T follicular helper cell (primary cell): ENCODE results near the gene NCAPH2.

ENCODE experiments used
- DNase-seq: peaks from one replicate; pipeline ENCODE4 v3.0.0-alpha.2; 2020; ENCODE audit warnings: low read depth
- total RNA-seq, 2 experiments: gene quantifications; one replicate each; lab custom pipeline; 2026; lab: John Stamatoyannopoulos, UW

Gene NCAPH2
- 95.3 to 105 reads per million in 2 experiments for total RNA-seq

DNA sequence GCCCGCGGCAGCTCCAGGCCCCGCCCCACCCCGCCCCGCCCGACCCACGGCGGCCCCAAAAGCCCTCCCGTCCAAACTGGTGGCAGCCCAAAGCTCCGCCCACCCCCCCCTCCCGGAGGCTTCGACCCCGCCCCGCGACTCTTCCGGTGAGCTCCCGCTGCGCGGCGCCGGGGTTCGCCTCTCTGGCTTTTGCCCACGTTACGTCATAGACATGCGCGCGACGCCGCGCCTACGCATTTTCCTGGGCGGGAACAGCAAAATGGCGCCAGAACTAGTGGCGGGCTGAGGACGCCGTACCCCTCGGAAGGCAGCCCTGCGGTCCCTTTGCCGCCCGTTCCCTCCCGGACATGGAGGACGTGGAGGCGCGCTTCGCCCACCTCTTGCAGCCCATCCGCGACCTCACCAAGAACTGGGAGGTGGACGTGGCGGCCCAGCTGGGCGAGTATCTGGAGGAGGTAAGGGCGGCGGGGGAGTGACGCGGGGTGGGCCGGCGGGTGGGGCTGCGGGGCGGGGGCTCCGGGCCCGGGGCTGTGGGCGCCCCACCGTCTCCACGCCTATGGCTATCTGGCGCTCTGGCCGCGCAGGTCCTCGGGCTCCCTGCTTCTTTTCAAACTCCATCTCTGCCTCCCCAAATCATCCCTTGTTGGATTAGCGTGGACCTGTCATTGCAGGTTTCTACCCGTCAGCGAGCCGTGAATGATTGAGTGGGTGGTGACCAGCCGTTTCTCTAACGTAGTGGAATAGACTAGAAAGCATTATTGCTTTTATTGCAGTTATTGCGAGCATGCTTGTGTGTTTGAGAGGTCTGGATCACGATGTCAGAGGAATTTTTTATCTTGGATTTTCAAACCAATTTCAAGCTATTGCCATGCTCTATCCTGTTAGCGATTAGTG lies at the start of gene NCAPH2:
Gene NCAPH2 (plus strand): TSS at position 234 of the 894 bp plus-strand sequence. CDS start 114 bp downstream, at position 348.
- DNase-seq: peak; percentile 97

DNA sequence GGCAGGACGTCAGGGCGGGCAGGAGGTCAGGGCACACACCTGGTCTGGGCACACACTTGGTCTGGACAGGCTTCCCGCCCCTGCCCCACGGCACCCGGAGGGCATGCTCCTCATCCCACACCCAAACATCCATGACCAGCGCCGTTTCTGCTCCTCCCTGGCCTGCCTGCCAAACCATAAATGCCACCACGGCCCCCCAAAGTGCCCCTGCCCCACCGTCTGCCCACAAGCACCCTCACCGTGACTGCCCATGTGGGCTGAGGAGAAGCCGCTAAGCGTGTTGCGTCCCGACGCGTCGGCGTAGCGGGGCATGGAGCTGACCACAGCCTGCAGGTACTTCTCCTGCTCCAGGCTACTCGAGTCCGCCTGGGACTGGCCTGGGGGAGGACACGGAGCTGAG lies 49.0 kb upstream of the NCAPH2 start:
- DNase-seq: no peak

GRCh38 chr22:50459496-50460140 lies 48.4 kb upstream of the NCAPH2 start:
- DNase-seq: no peak

GRCh38 chr22:50460938-50461337 lies 47.1 kb upstream of the NCAPH2 start:
- no peak for DNase-seq

GRCh38 chr22:50461536-50461935 lies 46.5 kb upstream of the NCAPH2 start:
- DNase-seq: no peak

GRCh38 chr22:50461979-50462540 lies 46.0 kb upstream of the NCAPH2 start:
- DNase-seq: no peak

GRCh38 chr22:50463188-50463900 lies 44.7 kb upstream of the NCAPH2 start:
- no peak for DNase-seq

DNA sequence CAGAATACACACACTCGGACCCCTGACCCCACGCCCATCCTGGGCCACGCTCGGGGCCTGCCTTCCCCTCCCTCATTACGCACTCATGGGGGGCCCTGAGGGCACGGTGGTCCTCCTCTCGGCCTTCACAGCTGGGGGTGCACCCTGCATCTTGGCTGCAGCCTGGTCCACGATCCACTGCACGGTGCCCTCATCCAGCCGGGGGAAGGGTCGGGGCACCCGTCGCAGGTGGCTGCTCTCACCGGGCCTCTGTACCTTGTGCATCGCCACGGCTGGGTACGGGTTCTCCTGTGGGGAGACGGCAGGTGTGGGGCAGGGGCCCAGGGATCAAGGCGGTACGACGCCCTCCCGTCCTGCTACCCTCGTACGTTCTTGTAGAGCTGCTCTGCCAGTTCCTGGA lies 43.6 kb upstream of the NCAPH2 start:
- no peak for DNase-seq

- no peak for DNase-seq
Observed at GRCh38 chr22:50465066-50465930, 42.7 kb upstream of the NCAPH2 start.

DNA sequence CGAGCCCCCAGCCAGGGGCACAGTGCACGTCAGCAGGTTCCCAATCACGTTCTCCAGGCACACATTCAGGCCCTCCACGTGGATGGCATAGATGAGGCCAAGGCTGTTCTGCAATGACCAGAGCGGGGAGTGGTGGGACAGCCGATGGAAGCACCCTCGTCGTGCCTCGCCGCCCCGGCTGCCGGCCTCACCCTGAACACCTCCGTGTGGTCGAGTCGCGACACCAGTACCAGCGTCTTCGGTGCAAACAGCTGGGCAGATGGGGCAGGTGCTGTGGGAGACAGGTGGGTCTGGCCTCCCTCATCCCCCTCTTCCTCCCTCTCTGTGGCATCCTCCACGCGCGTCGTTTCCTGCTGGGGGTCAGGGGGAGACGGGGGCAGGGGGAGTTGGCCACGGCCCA lies 40.7 kb upstream of the NCAPH2 start:
- no peak for DNase-seq

- DNase-seq: no peak
Observed at GRCh38 chr22:50467773-50468440, 40.1 kb upstream of the NCAPH2 start.

DNA sequence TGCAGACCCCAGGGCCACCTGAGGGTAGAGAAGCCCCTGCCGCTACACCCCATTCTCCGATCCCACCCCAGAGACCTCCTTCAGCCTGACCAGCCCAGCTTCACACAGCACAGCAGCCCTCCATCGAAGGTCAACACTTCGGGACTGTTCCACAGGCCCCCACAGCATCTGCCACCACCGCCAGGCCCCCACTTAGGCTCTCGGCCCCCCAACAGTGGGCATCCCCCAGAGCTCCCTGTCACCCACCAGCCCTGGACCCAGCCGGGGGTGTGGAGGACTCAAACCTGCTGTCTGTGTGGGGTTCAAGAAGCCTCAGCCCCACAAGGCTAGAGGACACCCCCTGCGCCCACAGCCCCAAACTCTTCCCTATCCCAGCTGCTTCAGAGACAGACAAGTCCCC lies 39.4 kb upstream of the NCAPH2 start:
- DNase-seq: no peak

- DNase-seq: peak; percentile 93
Observed at GRCh38 chr22:50469377-50470305, 38.4 kb upstream of the NCAPH2 start.

DNA sequence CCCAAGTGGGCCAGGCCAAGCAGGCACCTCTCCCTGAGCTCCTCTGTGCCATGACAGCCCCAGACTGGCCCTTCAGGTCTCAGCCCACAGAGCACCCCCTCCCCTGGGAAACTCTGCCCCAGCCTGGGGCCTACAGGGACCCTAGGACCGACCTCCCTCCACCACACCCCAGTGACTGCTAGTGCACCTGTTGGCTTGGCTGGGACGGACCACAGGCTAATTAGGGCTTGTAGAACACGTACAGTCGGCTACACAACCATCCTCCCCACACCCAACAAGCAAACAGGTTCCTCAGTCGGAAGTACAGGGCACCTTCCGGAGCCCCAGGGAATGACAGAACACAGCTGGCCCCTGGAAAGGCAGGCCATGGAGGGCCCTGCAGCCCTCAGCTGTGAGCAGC lies 37.5 kb upstream of the NCAPH2 start:
- DNase-seq: no peak

DNA sequence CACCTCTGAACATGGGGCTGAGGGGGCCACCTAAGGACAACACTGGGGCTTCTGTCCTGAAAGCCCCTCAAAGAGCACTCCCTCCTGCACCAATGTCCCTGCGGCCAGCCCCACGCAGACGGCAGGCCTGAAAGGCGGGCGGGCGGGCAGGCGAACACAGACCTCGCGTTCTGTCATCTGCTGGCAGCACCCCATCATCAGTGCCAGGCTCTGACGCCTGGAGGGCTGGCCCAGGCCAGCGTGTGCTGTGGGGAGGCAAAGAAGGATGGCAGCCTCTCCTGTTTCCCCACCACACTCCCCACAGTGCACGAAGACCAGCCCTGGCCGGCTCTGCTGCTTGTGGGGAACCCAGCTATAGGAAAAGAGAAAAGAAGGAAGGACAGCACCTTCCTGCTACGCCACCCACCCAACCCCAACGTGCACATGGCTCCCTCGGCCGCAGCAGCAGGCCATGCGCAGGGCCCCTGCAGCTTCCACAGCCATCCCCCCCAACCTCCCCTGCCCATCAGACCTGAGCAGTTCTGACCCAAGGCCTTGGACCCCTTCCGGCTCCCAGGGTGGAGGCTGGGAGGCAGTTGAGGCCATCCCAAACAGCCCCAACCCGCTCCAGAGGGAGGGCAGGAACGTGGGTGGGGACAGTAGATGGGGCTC lies 36.7 kb upstream of the NCAPH2 start:
- no peak for DNase-seq

- no peak for DNase-seq
Observed at GRCh38 chr22:50471962-50472361, 36.1 kb upstream of the NCAPH2 start.

DNA sequence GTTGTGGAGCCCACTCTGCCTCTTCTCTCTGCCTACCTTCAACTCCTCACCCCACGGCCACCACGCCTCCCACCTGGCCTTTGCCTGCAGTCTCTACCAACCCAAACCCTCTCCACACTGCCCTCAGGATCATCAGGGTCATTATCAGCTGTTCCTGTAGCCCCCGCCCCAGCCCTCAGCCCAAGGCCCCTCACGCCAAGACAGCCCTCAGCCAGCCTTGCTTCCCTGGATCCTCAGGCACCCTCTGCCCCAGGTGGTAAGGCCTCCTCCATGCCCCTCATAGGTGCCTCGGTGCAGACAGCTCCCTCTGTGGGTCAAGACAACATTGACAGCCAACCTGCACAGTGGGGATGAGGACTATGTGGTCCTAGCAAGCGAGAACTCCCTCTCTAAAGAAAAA lies 34.9 kb upstream of the NCAPH2 start:
- peak; percentile 44 for DNase-seq

DNA sequence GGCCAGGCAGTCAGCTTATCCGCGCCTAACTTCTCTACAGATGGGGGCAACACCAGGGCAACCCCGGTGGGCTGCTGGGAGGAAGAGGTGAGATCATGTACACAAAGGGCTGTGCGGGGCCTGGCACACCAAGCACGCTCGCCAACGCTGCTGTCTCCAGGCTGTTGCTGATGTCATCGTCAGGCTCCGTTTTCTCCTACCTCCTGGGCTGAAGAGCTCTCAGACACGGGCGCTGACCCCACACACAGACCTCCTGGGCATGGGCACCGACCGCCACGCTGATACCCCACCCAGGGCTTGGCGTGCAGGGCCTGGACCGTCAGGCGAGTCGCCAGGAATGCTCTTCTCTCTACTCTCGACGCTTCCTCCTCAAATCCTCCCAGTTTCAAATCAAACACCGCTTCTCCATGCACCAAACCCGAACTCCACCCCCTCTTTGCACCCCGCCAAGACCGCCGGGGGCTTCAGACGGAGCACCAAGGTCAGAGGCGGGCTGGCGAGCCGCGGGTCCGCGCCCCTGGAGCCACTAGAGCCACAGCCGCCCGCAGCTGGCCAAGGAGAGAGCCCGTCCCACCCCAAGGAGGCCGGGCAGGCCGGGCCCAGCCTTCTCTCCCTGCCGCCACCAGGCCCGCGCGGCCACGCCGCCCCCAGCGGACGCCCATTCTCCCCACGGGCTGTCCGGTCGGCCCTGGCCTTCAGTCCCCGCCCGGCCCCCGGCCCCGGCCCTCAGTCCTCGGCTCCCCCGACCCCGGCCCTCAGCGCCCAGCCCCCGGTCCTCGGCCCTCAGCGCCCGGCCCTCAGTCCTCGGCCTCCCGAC lies 34.0 kb upstream of the NCAPH2 start:
- no peak for DNase-seq
